NB4 (cell line): ENCODE results near the gene CCDC88B.

Experiments used
- MYC ChIP-seq: IDR thresholded peaks from 2 replicates; pipeline ENCODE4 v1.6.1; 2011; ENCODE audit warnings: low read depth, low read length
- TF ChIP-seq, protein P1 (sequence below): IDR thresholded peaks from 2 replicates; pipeline ENCODE4 v1.6.1; 2011; ENCODE audit warnings: low read depth, low read length
- TF ChIP-seq, protein P2 (sequence below): IDR thresholded peaks from one replicate; pipeline ENCODE4 v1.5.1; 2012; ENCODE audit warnings: low read depth, low read length

DNA sequence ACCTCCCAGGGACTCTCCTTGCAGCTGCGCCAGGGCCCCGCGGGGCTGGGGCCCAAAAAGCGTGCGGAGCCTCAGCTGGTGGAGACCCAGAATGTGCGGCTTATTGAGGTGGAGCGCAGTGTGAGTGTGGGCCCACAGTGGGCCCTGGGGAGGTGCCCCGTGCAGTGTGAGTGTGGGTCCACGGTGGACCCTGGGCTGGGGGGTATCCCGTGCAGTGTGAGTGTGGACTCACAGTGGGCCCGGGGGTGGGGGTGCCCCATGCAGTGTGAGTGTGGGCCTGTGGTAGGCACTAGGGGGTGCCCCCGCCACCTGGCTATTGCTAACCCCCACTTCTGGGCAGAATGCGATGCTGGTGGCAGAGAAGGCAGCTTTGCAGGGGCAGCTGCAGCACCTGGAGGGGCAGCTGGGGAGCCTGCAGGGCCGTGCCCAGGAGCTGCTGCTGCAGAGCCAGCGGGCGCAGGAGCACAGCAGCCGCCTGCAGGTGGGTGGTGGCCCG is 11.2 kb downstream of the CCDC88B start:
- TF ChIP-seq, protein P1, sequence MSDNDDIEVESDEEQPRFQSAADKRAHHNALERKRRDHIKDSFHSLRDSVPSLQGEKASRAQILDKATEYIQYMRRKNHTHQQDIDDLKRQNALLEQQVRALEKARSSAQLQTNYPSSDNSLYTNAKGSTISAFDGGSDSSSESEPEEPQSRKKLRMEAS, result no peak
- TF ChIP-seq, protein P2, sequence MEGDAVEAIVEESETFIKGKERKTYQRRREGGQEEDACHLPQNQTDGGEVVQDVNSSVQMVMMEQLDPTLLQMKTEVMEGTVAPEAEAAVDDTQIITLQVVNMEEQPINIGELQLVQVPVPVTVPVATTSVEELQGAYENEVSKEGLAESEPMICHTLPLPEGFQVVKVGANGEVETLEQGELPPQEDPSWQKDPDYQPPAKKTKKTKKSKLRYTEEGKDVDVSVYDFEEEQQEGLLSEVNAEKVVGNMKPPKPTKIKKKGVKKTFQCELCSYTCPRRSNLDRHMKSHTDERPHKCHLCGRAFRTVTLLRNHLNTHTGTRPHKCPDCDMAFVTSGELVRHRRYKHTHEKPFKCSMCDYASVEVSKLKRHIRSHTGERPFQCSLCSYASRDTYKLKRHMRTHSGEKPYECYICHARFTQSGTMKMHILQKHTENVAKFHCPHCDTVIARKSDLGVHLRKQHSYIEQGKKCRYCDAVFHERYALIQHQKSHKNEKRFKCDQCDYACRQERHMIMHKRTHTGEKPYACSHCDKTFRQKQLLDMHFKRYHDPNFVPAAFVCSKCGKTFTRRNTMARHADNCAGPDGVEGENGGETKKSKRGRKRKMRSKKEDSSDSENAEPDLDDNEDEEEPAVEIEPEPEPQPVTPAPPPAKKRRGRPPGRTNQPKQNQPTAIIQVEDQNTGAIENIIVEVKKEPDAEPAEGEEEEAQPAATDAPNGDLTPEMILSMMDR, result no peak
- TF ChIP-seq MYC, result no peak
